HG03460 (cell line): ENCODE measurements around the gene RAB40AL.

Source experiments
- ATAC-seq: cut with Tn5 transposase; IDR thresholded peaks from one replicate; pipeline ENCODE4 v1.9.1; 2021; ENCODE audit not compliant: unreplicated experiment

RAB40AL gene

GRCh38 chrX:102979536-102979935 is 42.5 kb downstream of the RAB40AL start:
- ATAC-seq = no peak

GRCh38 chrX:102983205-102983604 is 46.1 kb downstream of the RAB40AL start:
- ATAC-seq = no peak

- ATAC-seq = no peak
These were observed 48.1 kb downstream of the RAB40AL start for GRCh38 chrX:102985192-102985591.
